ENCODE data around the gene RAD21L1. TPM values are rescaled to one million over a fixed set of nuclear protein-coding genes. Genes with fewer than 3 reads are reported as not detected.

Gene RAD21L1
- polyA plus RNA-seq, 3 donors, result not detected

- peaks cover 5% of the 10 kb centered on the region for H3K4me1 Mint-ChIP-seq
Measured at GRCh38 chr20:1203630-1204029, 22.2 kb upstream of the RAD21L1 start.

GRCh38 chr20:1204113-1204512 lies 21.7 kb upstream of the RAD21L1 start:
- intact Hi-C loops (cut with micrococcal nuclease), result no loop called here
- 0% methylated on average over 4 of the region's 5 CpGs for WGBS (ENCODE audit: insufficient coverage)
- no peak overlapping the region for H3K4me3 ChIP-seq (replicated peaks in 1 of 3; ENCODE audit: low read depth in 2 of 3, low read length in 3 of 3)
- Mint-ChIP-seq H3K4me1 (peaks cover 5% of the 10 kb centered on the region), H3K4me3 (no peak overlapping the region), H3K27me3 (ENCODE audit: low read depth in 3 of 3) (peaks cover 0 to 2% (median 2%) of the 10 kb centered on the region in 3 donors), H3K36me3 (no peaks in the 10 kb centered on the region), H3K27ac (no peak overlapping the region), H3K9me3 (no peaks in the 10 kb centered on the region)
- H3K9ac ChIP-seq (ENCODE audit: insufficient read depth, low read length, poor library complexity, severe bottlenecking), result no peak overlapping the region
- no peak for TF ChIP-seq CTCF (IDR thresholded peaks at IDR 0.05)
- no peak overlapping the region for H3K27ac ChIP-seq (ENCODE audit: low read depth in 1 of 2, low read length in 2 of 2)
- H3K79me2 ChIP-seq (ENCODE audit: insufficient read depth, low read length), result no peaks in the 10 kb centered on the region
- DNase-seq, result no peak
- no peaks in the 10 kb centered on the region for H3K4me1 ChIP-seq (ENCODE audit: control insufficient read depth in 1 of 2, insufficient read depth in 2 of 2, low read length in 2 of 2)
- H3K4me2 ChIP-seq (replicated peaks; ENCODE audit: extremely low read depth, low read length, poor library complexity, severe bottlenecking), result no peak overlapping the region
- no peaks in the 10 kb centered on the region for H3K36me3 ChIP-seq (replicated peaks in 1 of 2; ENCODE audit: control insufficient read depth in 1 of 2, insufficient read depth in 2 of 2, low read length in 2 of 2)
- no peaks in the 10 kb centered on the region for H3K27me3 ChIP-seq (ENCODE audit: control insufficient read depth in 2 of 2, insufficient read depth in 2 of 2, low read length in 2 of 2)
- H2AFZ ChIP-seq (ENCODE audit: insufficient read depth, low read depth, low read length, poor library complexity, severe bottlenecking), result no peak overlapping the region
- no peaks in the 10 kb centered on the region for H3K9me3 ChIP-seq (replicated peaks in 1 of 2; ENCODE audit: control insufficient read depth in 1 of 2, insufficient read depth in 1 of 2, low read length in 2 of 2)
- no peaks in the 10 kb centered on the region for H4K20me1 ChIP-seq (ENCODE audit: insufficient read depth, low read length)

More at GRCh38 chr20:1203630-1204029, 22.2 kb upstream of the RAD21L1 start:
- Mint-ChIP-seq H3K36me3 (no peaks in the 10 kb centered on the region), H3K27ac (no peak overlapping the region), H3K27me3 (ENCODE audit: low read depth in 3 of 3) (peaks cover 0 to 2% (median 2%) of the 10 kb centered on the region in 3 donors), H3K9me3 (no peaks in the 10 kb centered on the region), H3K4me3 (no peak overlapping the region)
- Histone ChIP-seq H3K9ac (ENCODE audit: insufficient read depth, low read length, poor library complexity, severe bottlenecking) (no peak overlapping the region), H3K9me3 (replicated peaks in 1 of 2; ENCODE audit: control insufficient read depth in 1 of 2, insufficient read depth in 1 of 2, low read length in 2 of 2) (no peaks in the 10 kb centered on the region), H3K36me3 (replicated peaks in 1 of 2; ENCODE audit: control insufficient read depth in 1 of 2, insufficient read depth in 2 of 2, low read length in 2 of 2) (no peaks in the 10 kb centered on the region), H3K4me2 (replicated peaks; ENCODE audit: extremely low read depth, low read length, poor library complexity, severe bottlenecking) (no peak overlapping the region), H3K27me3 (ENCODE audit: control insufficient read depth in 2 of 2, insufficient read depth in 2 of 2, low read length in 2 of 2) (no peaks in the 10 kb centered on the region), H3K79me2 (ENCODE audit: insufficient read depth, low read length) (no peaks in the 10 kb centered on the region), H3K4me1 (ENCODE audit: control insufficient read depth in 1 of 2, insufficient read depth in 2 of 2, low read length in 2 of 2) (no peaks in the 10 kb centered on the region), H3K27ac (ENCODE audit: low read depth in 1 of 2, low read length in 2 of 2) (no peak overlapping the region), H2AFZ (ENCODE audit: insufficient read depth, low read depth, low read length, poor library complexity, severe bottlenecking) (no peak overlapping the region), H3K4me3 (replicated peaks in 1 of 3; ENCODE audit: low read depth in 2 of 3, low read length in 3 of 3) (no peak overlapping the region), H4K20me1 (ENCODE audit: insufficient read depth, low read length) (no peaks in the 10 kb centered on the region)
- DNase-seq, result no peak
- intact Hi-C loops (cut with micrococcal nuclease), result no loop called here
- TF ChIP-seq CTCF (IDR thresholded peaks at IDR 0.05), result no peak
- WGBS (ENCODE audit: insufficient coverage), result 94% methylated on average over 3 of the region's 5 CpGs
